GM18867 (cell line): ENCODE results near the gene PSMD12.
A peak's percentile ranks its signal among the peaks of the same experiment; 100 is the strongest.
"Not testable (repeated sequence)": the region's sequence is repeated elsewhere in the genome, so short reads cannot be mapped to it uniquely, and the experiment has no call there.

ENCODE experiments used
- ATAC-seq: cut with Tn5 transposase; IDR thresholded peaks from one replicate; pipeline ENCODE4 v1.9.1; 2021; ENCODE audit warnings: mild to moderate bottlenecking, moderate library complexity; ENCODE audit not compliant: unreplicated experiment

The PSMD12 gene

DNA sequence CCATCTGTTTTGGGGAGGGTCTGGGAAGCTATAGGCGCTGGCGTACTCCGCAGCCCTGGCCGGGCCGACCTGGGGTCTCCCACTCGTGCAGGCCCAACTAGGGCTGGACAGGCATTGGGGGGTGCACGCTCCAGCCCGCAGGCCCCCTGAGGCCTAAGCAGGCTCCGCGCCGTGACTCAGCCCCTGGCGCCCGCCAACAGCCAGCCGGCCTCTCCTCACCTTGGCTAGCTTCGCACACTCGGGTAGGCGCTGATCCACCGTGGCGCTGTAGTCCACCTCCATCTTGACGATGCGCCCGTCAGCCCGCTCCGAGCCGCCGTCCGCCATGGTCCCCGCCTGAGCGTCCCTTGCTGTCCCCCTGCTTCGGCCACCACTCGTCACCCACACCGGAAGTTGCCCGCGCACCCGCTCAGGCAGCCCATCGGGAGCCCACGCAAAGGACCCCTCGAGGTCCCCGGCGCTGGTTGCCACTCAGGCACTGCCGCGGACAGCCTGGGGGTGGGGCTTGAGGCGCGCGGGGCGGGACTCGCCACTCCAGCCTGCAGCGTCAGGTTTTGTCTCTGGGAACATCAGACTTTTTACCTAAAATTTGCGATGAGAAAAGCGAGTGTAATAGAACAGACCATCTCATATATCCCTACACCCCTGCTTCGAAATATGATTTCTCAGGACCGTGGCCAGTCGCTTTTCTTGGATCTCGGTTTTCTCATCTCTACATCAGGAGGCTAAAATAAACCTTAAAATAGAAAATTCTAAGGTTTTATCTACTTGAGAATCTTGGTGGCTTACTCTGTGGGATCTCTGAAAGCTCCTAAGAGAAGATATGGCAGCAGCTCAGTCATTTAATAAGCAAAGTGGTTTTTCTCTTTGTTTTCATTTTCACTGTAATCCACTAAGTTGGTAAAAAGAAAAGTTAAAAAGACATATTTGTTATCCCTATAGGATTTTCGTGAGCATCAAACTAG is at the start of gene PSMD12:
Gene PSMD12 (minus strand): TSS at position 385 of the 965 bp plus-strand sequence. CDS start 58 bp downstream, at position 327.
- peak; percentile 87 for ATAC-seq

DNA sequence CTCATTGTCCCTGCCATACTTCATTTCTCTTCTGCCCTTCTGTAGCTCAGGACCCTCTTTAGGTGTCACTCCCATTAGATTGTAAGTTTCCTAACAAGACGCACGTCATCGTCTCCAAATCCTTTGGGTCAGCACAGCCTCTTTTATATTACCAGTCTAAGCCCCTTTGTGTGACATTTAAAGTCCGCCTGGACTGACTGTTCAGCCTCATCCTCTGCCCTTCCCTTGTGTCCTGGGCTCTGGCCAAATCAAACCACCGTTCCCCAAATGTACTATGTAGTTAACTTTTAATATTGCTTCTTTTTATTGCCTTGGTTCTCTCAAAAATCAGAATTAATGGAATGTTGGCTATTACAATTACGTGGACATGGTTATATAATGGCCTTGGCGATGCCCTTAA is 48.9 kb upstream of the PSMD12 start:
- ATAC-seq, result no peak

DNA sequence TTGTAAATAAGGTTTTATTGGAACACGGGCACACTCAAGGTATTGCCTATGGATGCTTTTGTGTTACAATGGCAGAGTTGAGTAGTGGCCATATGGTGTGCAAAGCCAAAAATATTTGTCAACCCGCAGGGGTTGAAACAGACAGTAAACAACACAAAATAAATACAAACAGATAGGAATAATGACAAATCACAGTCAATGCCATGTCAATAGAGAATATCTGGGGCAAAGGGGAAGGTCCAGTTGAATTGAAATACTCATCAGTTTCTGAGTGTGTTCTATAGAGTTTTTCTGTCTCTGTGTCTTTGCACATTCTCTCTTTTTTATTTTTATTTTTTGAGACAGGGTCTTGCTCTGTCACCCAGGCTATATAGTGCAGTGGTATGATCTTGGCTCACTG is 48.2 kb upstream of the PSMD12 start:
- ATAC-seq, result no peak

DNA sequence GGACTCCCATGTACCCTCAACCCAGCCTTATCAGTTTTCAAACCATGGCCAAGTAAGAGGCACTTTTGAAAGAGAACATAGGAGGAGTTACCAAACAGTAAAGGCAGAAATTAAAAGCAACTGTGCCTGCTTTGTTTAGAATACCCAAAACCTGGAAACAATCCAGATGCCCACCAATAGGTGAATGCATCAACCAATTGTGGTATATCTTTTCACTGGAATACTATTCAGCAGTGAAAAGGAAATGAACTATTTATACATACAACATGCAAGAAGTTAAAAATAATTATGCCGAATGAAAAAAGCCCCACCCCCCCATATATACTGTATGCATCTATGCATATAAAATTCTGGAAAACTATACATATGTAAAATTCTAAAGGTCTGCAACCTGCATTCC is 47.8 kb upstream of the PSMD12 start:
- ATAC-seq, result no peak

DNA sequence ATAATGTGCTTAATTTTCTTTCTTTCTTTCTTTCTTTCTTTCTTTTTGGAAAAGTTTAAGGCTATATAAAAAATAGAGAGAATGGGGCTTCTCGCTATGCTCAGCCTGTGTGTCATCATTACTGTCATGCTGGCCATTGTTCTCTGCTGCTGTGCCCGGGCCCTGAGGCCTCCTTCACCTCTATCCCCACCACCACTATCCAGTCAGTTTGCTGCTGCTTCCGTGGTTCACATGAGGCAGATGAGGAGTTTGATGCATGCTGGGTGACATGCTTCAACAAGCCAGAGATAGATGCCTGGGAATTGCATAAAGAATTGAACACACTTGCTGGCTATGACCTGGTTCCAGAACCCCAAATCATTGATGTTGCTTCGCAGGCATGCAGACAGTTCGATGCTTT is 47.0 kb upstream of the PSMD12 start:
- no peak for ATAC-seq

DNA sequence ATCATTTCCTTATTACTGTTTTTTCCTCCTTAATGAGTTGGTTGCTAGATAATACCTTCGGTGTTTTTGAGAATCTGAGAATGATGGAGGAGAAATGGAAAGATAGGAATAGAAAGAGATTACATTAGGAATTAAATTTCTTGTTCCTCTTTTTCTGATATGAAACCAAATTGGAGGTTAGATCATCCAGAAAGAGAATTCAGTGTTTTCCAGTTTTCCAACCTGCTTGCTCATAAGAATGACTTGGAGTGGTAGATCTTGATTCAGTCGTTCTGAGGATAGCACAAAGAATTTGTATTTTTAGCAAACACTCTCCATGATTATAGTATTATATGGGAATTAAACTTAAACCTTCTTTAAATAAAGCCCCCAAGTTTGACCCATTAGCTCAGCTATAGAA is 46.6 kb upstream of the PSMD12 start:
- ATAC-seq, result no peak

DNA sequence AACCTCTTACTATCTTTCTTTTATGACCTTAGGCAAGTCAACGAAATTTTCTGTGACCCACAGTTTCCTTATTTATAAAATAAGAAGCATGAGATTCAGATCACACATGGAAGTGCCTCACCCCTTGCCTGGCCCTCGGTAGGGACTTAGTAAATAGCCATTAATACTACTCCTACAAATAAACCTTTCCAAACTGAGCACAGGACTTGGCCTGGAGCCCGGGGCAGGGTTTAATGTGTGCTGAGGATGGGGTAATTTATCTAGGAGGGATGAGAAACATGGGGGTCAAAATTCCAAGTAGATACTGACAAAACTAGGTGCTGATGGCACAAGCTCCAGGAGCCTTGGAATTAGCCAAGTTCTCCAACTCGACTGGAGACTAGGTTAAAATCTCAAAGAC is 45.7 kb upstream of the PSMD12 start:
- no peak for ATAC-seq

DNA sequence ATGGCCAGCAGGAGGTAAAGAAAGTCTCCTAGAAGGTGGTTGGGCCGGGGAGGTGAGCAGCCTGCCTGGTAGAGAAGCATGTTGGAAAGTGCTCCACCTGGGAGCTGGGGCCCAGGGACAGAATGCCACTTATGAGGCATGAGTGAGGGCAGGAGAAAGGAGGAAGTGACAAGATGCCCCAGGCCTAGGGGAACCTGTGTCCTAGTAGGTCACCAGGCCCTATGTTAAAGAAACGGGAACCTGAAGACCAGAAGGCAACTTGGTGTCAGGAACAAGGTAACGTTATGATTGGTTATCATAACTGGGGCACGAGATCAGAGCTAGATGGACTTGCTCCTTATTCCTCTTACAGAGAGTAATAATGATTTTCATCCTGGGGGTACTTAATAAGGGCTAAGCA is 45.0 kb upstream of the PSMD12 start:
- ATAC-seq, result no peak

DNA sequence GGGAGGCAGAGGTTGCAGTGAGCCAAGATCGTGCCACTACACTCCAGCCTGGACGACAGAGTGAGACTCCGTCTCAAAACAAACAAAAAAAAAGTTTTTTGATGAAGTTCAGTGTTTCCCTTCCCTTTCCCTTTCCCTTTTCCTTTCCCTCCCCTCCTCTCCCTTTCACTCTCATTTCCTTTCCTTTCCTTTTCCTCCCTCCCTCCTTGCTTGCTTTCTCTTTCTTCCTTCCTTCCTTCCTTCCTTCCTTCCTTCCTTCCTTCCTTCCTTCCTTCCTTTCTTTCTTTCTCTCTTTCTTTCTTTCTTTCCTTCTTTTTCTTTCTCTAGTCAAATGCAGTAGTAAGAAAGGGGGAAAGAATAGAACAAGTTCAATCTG is 42.1 kb upstream of the PSMD12 start:
- ATAC-seq, result not testable (repeated sequence)

DNA sequence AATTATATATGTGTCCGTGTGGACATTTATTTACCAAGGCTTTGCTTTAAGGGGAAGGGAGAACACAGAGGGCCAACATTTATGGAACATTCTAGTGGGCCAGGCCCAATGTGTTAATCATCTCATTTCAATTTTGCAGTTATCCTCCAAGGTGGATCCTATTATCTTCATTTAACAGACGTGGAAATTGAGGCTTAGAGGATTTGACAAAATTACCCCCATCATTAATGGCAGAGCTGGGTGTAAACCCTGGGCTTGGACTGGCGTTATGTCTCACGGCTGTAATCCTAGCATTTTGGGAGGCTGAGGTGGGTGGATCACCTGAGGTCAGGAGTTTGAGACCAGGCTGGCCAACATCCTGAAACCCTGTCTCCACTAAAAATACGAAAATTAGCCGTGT is 37.1 kb upstream of the PSMD12 start:
- no peak for ATAC-seq

DNA sequence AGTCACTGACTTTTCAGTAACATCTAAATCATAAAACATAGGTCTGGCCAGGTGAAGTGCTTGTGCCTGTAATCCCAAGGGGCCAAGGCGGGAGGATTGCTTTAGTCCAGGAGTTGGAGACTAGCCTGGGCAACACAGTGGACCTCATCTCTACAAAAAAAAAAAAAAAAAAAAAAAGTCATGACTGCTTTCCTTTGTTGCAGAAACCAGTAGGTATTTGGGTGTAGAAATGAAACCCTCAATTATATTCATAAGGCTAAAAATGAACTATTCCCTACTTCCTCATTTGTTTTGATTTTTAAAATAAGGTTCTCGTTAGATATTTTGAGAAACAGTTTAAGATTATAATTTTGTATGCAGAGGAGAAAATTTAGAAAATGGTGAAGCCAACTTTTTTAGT is 36.7 kb upstream of the PSMD12 start:
- ATAC-seq, result no peak

DNA sequence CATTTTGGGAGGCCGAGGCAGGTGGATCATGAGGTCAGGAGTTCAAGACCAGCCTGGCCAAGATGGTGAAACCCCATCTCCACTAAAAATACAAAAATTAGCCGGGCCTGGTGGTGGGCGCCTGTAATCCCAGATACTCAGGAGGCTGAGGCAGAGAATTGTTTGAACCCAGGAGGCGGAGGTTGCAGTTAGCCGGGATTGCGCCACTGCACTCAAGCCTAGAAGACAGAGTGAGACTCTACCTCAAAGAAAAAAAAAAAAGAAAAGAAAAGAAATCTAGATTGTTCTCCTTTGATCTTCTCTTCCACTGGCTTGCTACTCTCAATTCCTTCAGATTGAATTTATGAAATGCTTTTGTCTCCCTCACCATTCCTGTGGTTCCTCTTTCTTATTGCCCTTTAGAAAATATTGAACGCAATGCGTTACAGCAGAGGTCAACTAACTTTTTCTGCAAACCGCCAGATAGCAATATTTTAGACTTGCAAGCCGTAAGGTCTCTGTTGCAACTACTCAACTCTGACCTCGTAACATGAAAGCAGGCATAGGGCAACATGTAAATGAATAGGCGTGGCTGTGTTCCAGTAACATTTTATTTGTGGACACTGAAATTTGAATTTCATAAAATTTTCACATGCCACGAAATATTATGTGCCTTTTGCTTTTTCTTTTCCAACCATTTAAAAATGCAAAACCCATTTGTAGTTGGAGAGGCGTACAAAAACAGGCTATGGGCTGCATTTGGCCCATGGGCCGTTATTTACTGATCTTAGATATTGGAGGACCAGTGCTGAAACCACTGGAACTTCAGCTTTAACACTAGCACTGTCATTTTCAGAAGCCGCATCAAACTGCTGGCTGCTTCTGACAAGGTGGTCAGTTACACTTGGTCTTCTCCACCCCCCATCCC is 35.5 kb upstream of the PSMD12 start:
- no peak for ATAC-seq

DNA sequence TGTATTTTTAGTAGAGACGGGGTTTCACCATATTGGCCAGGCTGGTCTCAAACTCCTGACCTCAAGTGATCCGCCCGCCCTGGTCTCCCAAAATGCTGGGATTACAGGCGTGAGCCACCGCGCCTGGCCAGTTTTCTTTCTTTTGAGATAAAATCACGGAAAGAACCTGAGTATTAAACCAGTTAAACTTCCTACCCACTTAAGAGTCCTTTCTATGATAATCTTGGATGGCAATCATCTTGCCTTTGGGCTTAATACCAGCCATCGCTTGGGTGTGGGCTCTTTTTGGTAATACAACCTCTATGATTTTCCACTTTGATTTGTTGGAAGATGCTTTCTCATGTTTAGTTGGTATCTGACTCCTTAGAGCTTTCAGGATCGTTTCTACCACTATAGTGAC is 34.7 kb upstream of the PSMD12 start:
- ATAC-seq, result no peak

DNA sequence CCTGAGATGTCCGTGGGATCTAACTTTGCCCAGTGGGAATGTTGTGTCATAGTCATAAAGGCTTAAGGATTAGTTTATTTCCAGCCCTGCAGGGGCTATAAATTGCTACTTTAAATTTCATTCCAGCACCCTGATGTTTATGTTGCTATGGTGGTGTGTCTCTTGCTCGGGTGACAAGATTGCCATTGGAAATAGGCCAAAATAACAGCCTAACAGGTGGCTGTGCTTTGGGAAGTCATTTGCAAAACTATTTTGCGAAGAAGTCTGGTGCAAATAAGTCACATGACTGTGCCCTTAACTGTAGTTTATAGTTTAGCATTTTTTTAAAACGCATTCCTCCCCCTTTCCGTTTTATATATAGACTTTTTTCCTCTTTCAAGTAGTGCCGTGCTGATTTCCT is 33.8 kb upstream of the PSMD12 start:
- ATAC-seq, result no peak

DNA sequence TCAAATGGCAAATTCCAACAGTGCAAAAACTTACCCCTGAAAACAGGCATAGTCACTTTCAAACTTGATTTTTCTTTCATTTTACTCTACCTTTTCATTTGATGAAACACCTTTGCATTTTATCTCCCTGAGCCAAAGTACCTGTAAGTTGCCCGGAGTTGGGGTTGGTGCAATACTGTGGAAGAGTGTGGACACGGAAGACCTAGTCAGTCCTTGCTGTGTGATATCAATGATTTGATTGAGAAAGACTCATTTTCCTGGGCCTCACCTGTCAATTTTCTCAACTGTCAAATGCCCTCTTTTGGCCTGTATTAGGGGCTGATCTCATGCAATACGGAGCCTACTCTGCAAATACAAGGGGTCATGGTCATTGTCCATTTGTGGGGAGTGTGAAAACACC is 33.3 kb upstream of the PSMD12 start:
- no peak for ATAC-seq

DNA sequence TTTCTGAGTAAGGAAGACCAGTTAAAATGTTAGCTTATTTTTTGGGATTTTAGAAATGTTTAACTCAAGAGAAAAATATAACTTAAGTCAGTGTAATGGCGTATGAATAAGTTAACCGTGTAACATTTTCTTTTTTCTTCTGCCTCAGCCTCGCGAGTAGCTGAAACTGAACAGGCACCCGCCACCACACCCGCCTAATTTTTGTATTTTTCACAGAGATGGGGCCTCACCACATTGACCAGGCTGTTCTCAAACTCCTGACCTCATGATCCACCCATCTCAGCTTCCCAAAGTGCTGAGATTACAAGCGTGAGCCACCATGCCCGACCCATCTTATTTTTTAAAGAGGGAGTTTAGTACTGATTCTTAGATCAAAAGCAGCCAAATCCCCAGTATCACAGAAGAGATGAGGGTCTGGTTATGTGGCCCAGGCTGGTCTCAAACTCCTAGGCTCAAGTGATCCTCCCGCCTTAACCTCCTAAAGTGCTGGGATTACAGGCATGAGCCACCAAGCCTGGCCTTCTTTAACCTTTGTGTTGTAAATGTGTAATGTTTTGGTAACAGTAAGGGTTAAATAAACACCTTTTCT is 27.5 kb upstream of the PSMD12 start:
- no peak for ATAC-seq

DNA sequence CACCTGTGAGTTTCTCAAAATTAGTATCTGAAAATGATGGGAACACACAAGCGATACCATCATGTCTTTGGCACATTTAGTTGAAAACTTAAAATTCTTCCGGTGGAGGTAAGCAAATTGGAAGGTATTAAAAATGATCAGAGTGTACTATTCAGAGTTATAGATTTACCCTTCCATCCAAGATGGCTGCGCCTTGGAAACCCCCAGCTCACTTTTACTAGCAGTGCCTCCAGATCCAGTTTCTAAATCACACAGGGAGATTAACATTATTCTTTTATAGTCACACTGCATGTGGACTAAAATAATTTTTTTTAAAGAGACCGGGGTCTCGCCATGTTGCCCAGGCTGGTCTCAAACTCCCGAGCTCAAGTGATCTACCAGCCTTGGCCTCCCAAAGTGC is 25.7 kb upstream of the PSMD12 start:
- no peak for ATAC-seq

DNA sequence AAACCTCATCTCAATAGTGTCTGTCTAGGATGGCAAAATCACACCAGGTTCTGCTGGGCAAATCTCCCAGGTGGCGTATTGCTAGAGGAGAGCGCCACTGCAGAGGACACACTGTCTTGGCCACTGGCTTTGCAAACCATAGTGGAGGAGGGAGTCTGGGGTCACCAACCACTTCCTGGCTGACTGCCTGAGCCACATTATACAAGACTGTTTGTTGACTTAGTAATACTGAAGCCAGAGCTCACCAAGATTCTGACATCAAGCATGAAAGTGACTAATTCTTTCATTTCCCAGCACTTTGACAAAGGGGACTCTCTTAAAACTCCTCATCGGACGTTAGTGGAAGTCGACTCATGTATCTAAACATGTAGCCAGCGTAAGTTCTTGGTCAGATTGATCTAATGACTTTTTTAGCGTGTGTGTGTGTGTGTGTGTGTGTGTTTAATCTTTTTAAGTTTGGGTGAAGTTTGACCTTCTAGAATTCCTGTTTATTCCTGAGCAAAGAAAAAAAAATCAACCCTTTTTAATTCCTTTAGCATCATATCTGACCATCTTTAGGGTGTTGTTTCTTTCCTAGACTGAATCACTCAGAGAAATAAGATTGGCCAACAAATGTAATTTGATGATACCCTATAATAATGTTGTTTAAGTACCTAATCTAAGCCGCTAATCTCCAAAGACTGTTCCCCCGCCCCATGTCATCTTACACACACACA is 24.4 kb upstream of the PSMD12 start:
- peak; percentile 78 for ATAC-seq

DNA sequence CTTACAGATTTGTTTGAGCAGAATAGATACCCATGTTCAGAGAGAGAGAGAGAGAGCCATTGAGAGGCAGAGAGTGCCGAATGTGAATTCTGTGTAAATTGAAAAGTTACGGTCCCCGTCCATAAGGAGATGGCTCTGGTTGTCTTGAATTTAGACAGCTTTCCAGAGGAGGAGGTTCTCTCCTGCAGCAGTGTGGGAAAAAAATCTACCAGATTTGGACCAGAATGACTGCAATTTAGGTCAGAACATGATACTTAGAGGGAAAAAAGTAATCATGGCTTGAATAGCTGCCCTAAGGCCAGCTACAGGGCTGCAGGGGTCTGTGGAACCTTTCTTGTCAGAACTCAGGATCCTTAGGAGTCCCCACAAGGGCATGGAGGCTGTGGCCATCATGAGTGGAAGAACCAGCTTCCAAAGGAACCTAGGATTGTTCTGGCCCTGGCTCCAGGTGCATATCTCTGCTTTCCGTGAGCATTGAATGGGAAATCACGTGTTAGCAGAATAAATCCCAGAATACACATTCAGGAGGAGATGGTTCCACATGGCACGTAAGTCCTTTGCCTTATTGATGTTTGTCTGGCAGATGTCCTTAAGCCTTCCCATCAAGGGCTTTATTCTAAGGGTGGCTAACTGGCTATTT is 23.7 kb upstream of the PSMD12 start:
- ATAC-seq, result no peak

DNA sequence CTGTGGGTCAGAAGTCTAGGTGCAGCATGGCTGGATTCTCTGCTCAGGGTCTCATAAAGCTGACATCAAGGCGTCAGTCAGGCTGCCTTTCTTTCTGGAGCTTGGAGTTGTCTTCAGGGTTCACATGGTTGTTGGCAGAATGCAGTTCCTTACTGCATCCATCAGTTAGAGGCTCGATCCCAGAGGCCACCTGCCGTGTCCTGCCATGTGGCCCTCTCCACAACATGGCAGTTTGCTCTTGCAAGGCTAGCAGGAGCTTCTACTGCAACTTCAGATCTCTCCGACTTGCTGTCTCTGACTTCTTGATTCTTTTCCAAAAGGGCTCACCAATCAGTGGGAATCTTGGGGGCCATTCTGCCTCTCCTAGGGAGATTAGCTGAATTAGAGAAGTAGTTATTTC is 22.6 kb upstream of the PSMD12 start:
- ATAC-seq, result no peak
